Left ventricle myocardium inferior (tissue), 1 donor: ENCODE data around the gene NRBP1. TPM values are rescaled to one million over a fixed set of nuclear protein-coding genes. Genes with fewer than 3 reads are reported as not detected.
"Not testable (repeated sequence)": the region's sequence is repeated elsewhere in the genome, so short reads cannot be mapped to it uniquely, and the experiment has no call there.

Experiments used
- DNase-seq: peaks from one replicate; pipeline ENCODE4 v3.0.0-alpha.2; 2020
- H3K27ac ChIP-seq: fragments of 200-600 bp; replicated peaks from 2 replicates; pipeline ENCODE4 v1.8.0; 2021
- H3K27me3 ChIP-seq: fragments of 200-600 bp; 2 replicates; pipeline ENCODE4 v1.8.0; 2021; ENCODE audit warnings: low read depth
- H3K36me3 ChIP-seq: fragments of 200-600 bp; 2 replicates; pipeline ENCODE4 v1.8.0; 2021
- H3K4me1 ChIP-seq: fragments of 200-600 bp; 2 replicates; pipeline ENCODE4 v1.8.0; 2021
- H3K4me3 ChIP-seq: fragments of 200-600 bp; 2 replicates; pipeline ENCODE4 v1.8.0; 2021; ENCODE audit warnings: mild to moderate bottlenecking, moderate library complexity
- H3K9me3 ChIP-seq: fragments of 200-600 bp; replicated peaks from 2 replicates; pipeline ENCODE4 v1.8.0; 2021
- CTCF ChIP-seq: fragments of 200-600 bp; IDR thresholded peaks from 2 replicates; pipeline ENCODE4 v1.8.0; 2021; ENCODE audit warnings: antibody characterized with exemption, mild to moderate bottlenecking, borderline replicate concordance
- intact Hi-C: fragments of 100-400 bp; cut with micrococcal nuclease; formaldehyde crosslinking; loops from one replicate; pipeline ENCODE4 v1.11.0; 2022
- total RNA-seq: library from RNA; stranded (reverse); fragmentation: NEBNext Ultra II Directional; extraction: Animal tissue kit (Norgen Biotek cat#: 25700); gene quantifications from one replicate; pipeline ENCODE4 v1.2.1, GENCODE V29; 2021
- donor health status: DM: no; HTN: yes; CAD: no; lungs with severe emphysema.

NRBP1 gene
- total RNA-seq, 1 donor from 2014 or later = 52.5 TPM

GRCh38 chr2:27412419-27413152 is 15.8 kb upstream of the NRBP1 start:
- Histone ChIP-seq H3K36me3 (no peaks in the 10 kb centered on the region), H3K4me3 (no peak overlapping the region), H3K27ac (no peak overlapping the region), H3K27me3 (no peaks in the 10 kb centered on the region), H3K9me3 (no peaks in the 10 kb centered on the region), H3K4me1 (peaks cover 26% of the 10 kb centered on the region)
- no peak for DNase-seq
- no peak for TF ChIP-seq CTCF
- intact Hi-C loops = no loop called here

- Histone ChIP-seq H3K27ac (no peak overlapping the region), H3K27me3 (no peaks in the 10 kb centered on the region), H3K4me3 (no peak overlapping the region), H3K4me1 (no peaks in the 10 kb centered on the region), H3K36me3 (no peaks in the 10 kb centered on the region), H3K9me3 (no peaks in the 10 kb centered on the region)
- TF ChIP-seq CTCF = no peak
- DNase-seq = no peak
- intact Hi-C loops = no loop called here
Observed at GRCh38 chr2:27416151-27416550, 12.3 kb upstream of the NRBP1 start.

GRCh38 chr2:27420996-27421395 is 7.4 kb upstream of the NRBP1 start:
- no peak for DNase-seq
- no peak overlapping the region for H3K4me3 ChIP-seq
- no peaks in the 10 kb centered on the region for H3K4me1 ChIP-seq
- no peak overlapping the region for H3K27ac ChIP-seq
- no peaks in the 10 kb centered on the region for H3K27me3 ChIP-seq
- no peak for TF ChIP-seq CTCF
- no peaks in the 10 kb centered on the region for H3K9me3 ChIP-seq
- intact Hi-C loops = no loop called here
- H3K36me3 ChIP-seq = no peaks in the 10 kb centered on the region

- no peaks in the 10 kb centered on the region for H3K4me1 ChIP-seq
- TF ChIP-seq CTCF = no peak
- H3K4me3 ChIP-seq = no peak overlapping the region
- intact Hi-C loops = no loop called here
- no peak overlapping the region for H3K27ac ChIP-seq
- H3K9me3 ChIP-seq = no peaks in the 10 kb centered on the region
- no peaks in the 10 kb centered on the region for H3K36me3 ChIP-seq
- H3K27me3 ChIP-seq = no peaks in the 10 kb centered on the region
- DNase-seq = no peak
Observed at GRCh38 chr2:27421660-27422250, 6.7 kb upstream of the NRBP1 start.

- H3K4me1 ChIP-seq = peaks cover 6% of the 10 kb centered on the region
- no peak for TF ChIP-seq CTCF
- H3K9me3 ChIP-seq = no peaks in the 10 kb centered on the region
- no peak overlapping the region for H3K27ac ChIP-seq
- no peak for DNase-seq
- no peaks in the 10 kb centered on the region for H3K27me3 ChIP-seq
- no peaks in the 10 kb centered on the region for H3K36me3 ChIP-seq
- no peak overlapping the region for H3K4me3 ChIP-seq
- intact Hi-C loops = no loop called here
Observed at GRCh38 chr2:27422958-27423357, 5.5 kb upstream of the NRBP1 start.

GRCh38 chr2:27425039-27425438 is 3.4 kb upstream of the NRBP1 start:
- H3K27ac ChIP-seq, intact Hi-C loops: not testable (repeated sequence)

More at GRCh38 chr2:27425039-27425438, 3.4 kb upstream of the NRBP1 start:
- H3K27me3 ChIP-seq, H3K36me3 ChIP-seq, DNase-seq, H3K9me3 ChIP-seq, H3K4me3 ChIP-seq: not testable (repeated sequence)
- H3K4me1 ChIP-seq = peaks cover 23% of the 10 kb centered on the region
